GM12878 (cell line): Measurements from ENCODE around the gene NF1. TPM values are rescaled to one million over a fixed set of nuclear protein-coding genes. Genes with fewer than 3 reads are reported as not detected.

Experiments
- ATAC-seq: fragments of 200-7000 bp; cut with Tn5 transposase; 3 replicates; pipeline ENCODE4 v1.9.1; 2020; ENCODE audit warnings: mild to moderate bottlenecking, moderate library complexity
- BruUV-seq: library from RNA; stranded (reverse); fragments of 400-500 nt; replicated peaks from 2 replicates; lab custom pipeline; 2021; lab: Mats Ljungman, UMichigan
- CTCF ChIA-PET: fragments of 300-600 bp; sonication (Branson Sonifier 250); formaldehyde crosslinking; extraction: SDS; loops from one replicate; lab custom pipeline; 2021; ENCODE audit warnings: inconsistent platforms; lab: Yijun Ruan, JAX
- POLR2A ChIA-PET: fragments of 350-600 bp; formaldehyde crosslinking; extraction: SDS; loops from one replicate; lab custom pipeline; 2021; ENCODE audit warnings: inconsistent platforms; lab: Charles Lee
- RAD21 ChIA-PET: fragments of 300-600 bp; sonication (Branson Sonifier 250); formaldehyde crosslinking; loops from one replicate; lab custom pipeline; 2023; ENCODE audit warnings: antibody characterized with exemption; ENCODE audit not compliant: unreplicated experiment; lab: Charles Lee
- SMC1A ChIA-PET: fragments of 300-600 bp; sonication (Branson Sonifier 250); formaldehyde crosslinking; loops from one replicate; lab custom pipeline; 2023; ENCODE audit not compliant: unreplicated experiment, uncharacterized antibody; lab: Charles Lee
- DNase-seq: peaks from one replicate; pipeline ENCODE4 v3.0.0-alpha.2; 2011; ENCODE audit warnings: low read depth, low spot score
- FAIRE-seq: peaks from 3 replicates; lab custom pipeline; 2011; peaks lifted over from hg19 to GRCh38; lab: Jason Lieb, UNC
- H2AFZ ChIP-seq: 2 replicates; pipeline ENCODE4 v1.6.0; 2011; ENCODE audit warnings: low read depth, low read length, control low read depth; ENCODE audit not compliant: control insufficient read depth
- H3K27ac ChIP-seq: 2 replicates; pipeline ENCODE4 v1.5.1; 2011; ENCODE audit warnings: control low read depth; ENCODE audit not compliant: control insufficient read depth, insufficient read depth
- H3K27me3 ChIP-seq, 2 experiments: replicated peaks in 1 of 2; 2 replicates each; pipeline versions ENCODE4 v1.6.0 to v1.6.1; 2011; ENCODE audit warnings: low read length in 1 of 2; ENCODE audit not compliant: control insufficient read depth in 2 of 2, insufficient read depth in 2 of 2
- H3K36me3 ChIP-seq, 2 experiments: 2 replicates each; pipeline ENCODE4 v1.5.1; 2011; ENCODE audit warnings: low read length in 1 of 2; ENCODE audit not compliant: control insufficient read depth in 2 of 2, insufficient read depth in 2 of 2
- H3K4me1 ChIP-seq: 2 replicates; pipeline ENCODE4 v1.6.1; 2011; ENCODE audit warnings: mild to moderate bottlenecking, low read length, moderate library complexity, mixed read lengths; ENCODE audit not compliant: control insufficient read depth, insufficient read depth
- H3K4me2 ChIP-seq: 2 replicates; pipeline ENCODE4 v1.6.0; 2011; ENCODE audit warnings: control low read depth; ENCODE audit not compliant: control insufficient read depth, insufficient read depth
- H3K4me3 ChIP-seq: fragments of 200-600 bp; sonication (generic); 2 replicates; pipeline ENCODE4 v1.5.1; 2016
- H3K79me2 ChIP-seq: 2 replicates; pipeline ENCODE4 v1.6.0; 2011; ENCODE audit warnings: low read length; ENCODE audit not compliant: control insufficient read depth, insufficient read depth
- H3K9ac ChIP-seq: 2 replicates; pipeline ENCODE4 v1.8.0; 2011; ENCODE audit warnings: low read length, control low read depth, mixed read lengths; ENCODE audit not compliant: control insufficient read depth, insufficient read depth
- H3K9me3 ChIP-seq: replicated peaks from 3 replicates; pipeline ENCODE4 v1.5.1; 2011; ENCODE audit warnings: mild to moderate bottlenecking, low read length; ENCODE audit not compliant: control insufficient read depth, insufficient read depth
- H4K20me1 ChIP-seq: 2 replicates; pipeline ENCODE4 v1.6.0; 2011; ENCODE audit not compliant: control insufficient read depth, insufficient read depth
- BMI1 ChIP-seq: fragments of 450-650 bp; IDR thresholded peaks from 2 replicates; pipeline ENCODE4 v1.6.1; 2016; ENCODE audit warnings: mild to moderate bottlenecking, moderate library complexity, borderline replicate concordance
- CHD2 ChIP-seq: IDR thresholded peaks from 2 replicates; pipeline ENCODE4 v1.6.1; 2011; ENCODE audit warnings: low read depth, low read length, improper control_type of control experiment, borderline replicate concordance
- CTCF ChIP-seq, 3 experiments: IDR thresholded peaks in 2 of 3; conservative IDR thresholded peaks in 1 of 3; 2 replicates each; pipeline ENCODE4 v1.5.1; 2011; ENCODE audit warnings: low read depth in 3 of 3, low read length in 3 of 3, mild to moderate bottlenecking in 3 of 3, control low read depth in 2 of 3, moderate library complexity in 2 of 3, inconsistent platforms in 1 of 3, mixed read lengths in 1 of 3; ENCODE audit not compliant: control insufficient read depth in 2 of 3, insufficient read depth in 1 of 3; ENCODE audit errors: extremely low read depth in 1 of 3
- HDAC6 ChIP-seq: fragments of 200-600 bp; sonication (generic); IDR thresholded peaks from one replicate; pipeline ENCODE4 v1.8.0; 2017; ENCODE audit warnings: antibody characterized with exemption; ENCODE audit not compliant: unreplicated experiment
- KAT2A ChIP-seq: conservative IDR thresholded peaks from 2 replicates; pipeline ENCODE4 v1.6.1; 2011; ENCODE audit warnings: low read depth, low read length; ENCODE audit not compliant: control insufficient read depth
- MYC ChIP-seq: IDR thresholded peaks from 2 replicates; pipeline ENCODE4 v1.6.1; 2011; ENCODE audit warnings: mild to moderate bottlenecking, low read length, moderate library complexity, inconsistent platforms; ENCODE audit not compliant: insufficient read depth, insufficient replicate concordance, insufficient read length, severe bottlenecking
- NR2F1 ChIP-seq: fragments of 450-650 bp; conservative IDR thresholded peaks from 2 replicates; pipeline ENCODE4 v1.6.1; 2017; ENCODE audit warnings: mild to moderate bottlenecking
- POLR2A ChIP-seq: IDR thresholded peaks from 2 replicates; pipeline ENCODE4 v1.6.1; 2011; ENCODE audit warnings: low read depth, mild to moderate bottlenecking, low read length
- PRDM15 ChIP-seq: fragments of 450-650 bp; formaldehyde crosslinking; IDR thresholded peaks from 2 replicates; pipeline ENCODE4 v1.4.0; 2020; ENCODE audit warnings: mild to moderate bottlenecking, moderate library complexity
- RCOR1 ChIP-seq: conservative IDR thresholded peaks from 2 replicates; pipeline ENCODE4 v1.6.1; 2012; ENCODE audit warnings: low read depth, low read length, improper control_type of control experiment
- SP1 ChIP-seq: IDR thresholded peaks from one replicate; pipeline ENCODE4 v1.6.1; 2011; ENCODE audit warnings: low read depth, low read length
- STAT1 ChIP-seq: fragments of 450-650 bp; conservative IDR thresholded peaks from 2 replicates; pipeline ENCODE4 v1.6.1; 2014; ENCODE audit warnings: antibody characterized with exemption, mild to moderate bottlenecking
- SUPT20H ChIP-seq: IDR thresholded peaks from 2 replicates; pipeline ENCODE4 v1.6.1; 2011; ENCODE audit warnings: low read depth, mild to moderate bottlenecking, low read length, moderate library complexity, borderline replicate concordance; ENCODE audit not compliant: control insufficient read depth
- WGBS: methylation state at CpG from one replicate; pipeline ENCODE4 v1.1.6; 2016; ENCODE audit warnings: low lambda C conversion rate; ENCODE audit not compliant: insufficient replicate concordance, insufficient coverage; ENCODE audit errors: missing lambda C conversion rate; 5-methylcytosine and 5-hydroxymethylcytosine counted together
- in situ Hi-C: fragments of 300-500 bp; cut with MboI; formaldehyde crosslinking; loops from 9 replicates; pipeline ENCODE4 v1.14.3; 2018; ENCODE audit warnings: mixed read lengths
- intact Hi-C: fragments of 100-400 bp; cut with micrococcal nuclease; formaldehyde crosslinking; loops from one replicate; pipeline ENCODE4 v1.14.2; 2022; ENCODE audit not compliant: unreplicated experiment
- polyA plus RNA-seq, 11 experiments: library from polyadenylated mRNA; depleted of rRNA in 4 of 11; unstranded in 6 of 11; stranded (reverse) in 5 of 11; fragments of >200 nt; fragmentation: Nextera tagmentation in 4 of 11; fragmentation: Illumina TruSeq in 1 of 11; extraction: Ambion mirVana in 4 of 11; extraction: Trizol in 1 of 11; gene quantifications; 1 replicate in 1 of 11; 2 replicates in 10 of 11; pipeline versions ENCODE4 v1.2.1 to v1.2.3, GENCODE V29; 2011 to 2016; ENCODE audit warnings: inconsistent platforms in 2 of 11, missing spikeins in 2 of 11, low read depth in 1 of 11
- total RNA-seq, 4 experiments: library from RNA; depleted of rRNA in 3 of 4; stranded (reverse); fragments of >200 nt in 3 of 4; fragmentation: Illumina TruSeq in 1 of 4; extraction: Trizol in 1 of 4; gene quantifications; 2 replicates each; pipeline versions ENCODE4 v1.2.1 to v1.2.3, GENCODE V29; 2013 to 2021

Gene NF1
- total and polyA plus RNA-seq, 10 of the 15 experiments (the other 5 are each of a cell fraction or from before 2014, with no cell fraction given), result 2.5 to 31.8 (median 16.6) TPM

- CTCF ChIA-PET, result no interaction called here
- no peak for TF ChIP-seq KAT2A
- no peak for TF ChIP-seq PRDM15 (CRISPR knock-in tag)
- TF ChIP-seq SP1, result no peak
- TF ChIP-seq NR2F1, result no peak
- no peak for TF ChIP-seq BMI1
- TF ChIP-seq HDAC6, result no peak
- no peak for TF ChIP-seq STAT1
- no peak for TF ChIP-seq CHD2
- no peak for TF ChIP-seq CTCF (IDR thresholded peaks at IDR 0.05 in 2 of 3, conservative IDR thresholded peaks at IDR 0.05 in 1 of 3; ENCODE audit: control insufficient read depth in 2 of 3, extremely low read depth in 1 of 3, insufficient read depth in 1 of 3, low read depth in 3 of 3, low read length in 3 of 3)
- TF ChIP-seq RCOR1, result no peak
- no peak for TF ChIP-seq SUPT20H
- no peak for TF ChIP-seq MYC
- TF ChIP-seq POLR2A, result no peak
- TF ChIP-seq, all 136 proteins: peak for 0
- Histone ChIP-seq H3K4me3 (no peak overlapping the region), H3K4me1 (no peaks in the 10 kb centered on the region), H3K9ac (no peak overlapping the region), H4K20me1 (no peaks in the 10 kb centered on the region), H3K27ac (no peak overlapping the region), H3K27me3 (no peaks in the 10 kb centered on the region), H3K9me3 (no peaks in the 10 kb centered on the region), H3K79me2 (no peaks in the 10 kb centered on the region), H3K36me3 (no peaks in the 10 kb centered on the region), H2AFZ (no peak overlapping the region), H3K4me2 (no peak overlapping the region)
- ATAC-seq (no peak), FAIRE-seq (no peak), DNase-seq (no peak)
- intact Hi-C loops, result no loop called here
- in situ Hi-C loops, result no loop called here
- 49% methylated on average over 6 of the region's 6 CpGs for WGBS
- no TSS peak for BruUV-seq
- ChIA-PET SMC1A (no interaction called here), RAD21 (no interaction called here), POLR2A (no interaction called here)
Observed at GRCh38 chr17:31414550-31414918, 319.8 kb downstream of the NF1 start.
